ENCODE data around the gene ADCY9.

GRCh38 chr16:4067262-4068001, 48.8 kb downstream of the ADCY9 start:
- TF ChIP-seq CTCF (conservative IDR thresholded peaks at IDR 0.05) (no peak), EZH2 (IDR thresholded peaks at IDR 0.05; ENCODE audit: low read depth) (no peak)

Data from PC-9 (cell line).